ENCODE data around the gene SLC2A10.
"Not testable (repeated sequence)": the region's sequence is repeated elsewhere in the genome, so short reads cannot be mapped to it uniquely, and the experiment has no call there.

SLC2A10 gene

DNA sequence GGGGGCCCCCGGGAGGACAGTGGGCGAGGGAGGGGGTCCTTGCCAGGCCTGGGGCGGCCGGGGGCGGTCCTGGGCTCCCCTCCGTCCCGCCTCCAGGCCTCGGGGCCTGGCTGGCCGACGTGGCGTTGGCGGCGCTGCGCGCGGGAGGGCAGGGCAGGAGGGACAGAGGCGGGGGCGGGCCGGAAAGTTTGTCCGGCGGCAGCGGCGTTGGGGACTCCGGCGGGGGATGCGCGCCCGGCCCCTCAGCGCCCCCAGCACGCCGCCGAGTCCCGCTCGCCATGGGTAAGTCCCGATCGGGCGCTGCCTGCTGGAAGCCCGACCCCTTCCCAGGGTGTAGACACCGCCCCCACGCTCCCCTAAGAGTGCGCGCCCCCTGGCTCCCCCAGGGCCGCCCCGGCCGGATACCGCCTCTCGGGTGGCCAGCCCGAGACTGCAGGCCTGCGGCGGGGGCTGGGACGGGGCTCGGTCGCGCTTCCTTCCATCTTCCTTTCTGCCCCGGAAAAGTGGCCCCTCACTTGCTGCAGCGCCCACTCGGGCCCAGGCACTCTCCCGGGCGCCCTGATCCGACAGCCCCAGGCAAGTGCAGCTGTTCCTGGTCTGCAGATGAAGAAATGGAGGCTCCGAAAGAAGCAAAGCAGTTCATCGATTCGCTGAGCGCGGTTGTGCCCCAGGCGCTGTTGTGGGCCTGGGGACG lies at the start of gene SLC2A10:
Gene SLC2A10, plus strand, starts transcription at position 191 of the 694 bp plus-strand sequence. Its CDS starts 88 bp downstream, at position 279.
- H3K4me3 ChIP-seq (ENCODE audit: low read depth, low read length), result peak within 1 kb of the TSS; percentile 52

DNA sequence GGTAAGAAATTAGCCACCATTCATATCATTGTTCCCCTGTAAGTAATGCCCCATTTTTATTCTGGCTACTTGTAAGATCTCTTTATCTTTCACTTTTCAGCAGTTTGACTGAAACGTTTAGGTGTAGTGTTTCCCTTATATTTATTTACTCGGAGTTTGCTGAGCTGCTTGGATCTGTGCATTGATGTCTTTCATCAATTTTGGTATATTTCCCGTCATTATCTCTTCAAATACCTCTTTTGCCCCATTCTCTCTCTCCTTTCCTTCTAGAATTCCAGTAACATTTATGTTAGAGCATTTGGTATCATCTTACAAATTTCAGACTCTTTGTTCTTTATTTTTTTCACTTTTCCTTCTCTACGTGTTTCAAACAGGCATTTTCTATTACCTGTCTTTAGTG lies 49.0 kb upstream of the SLC2A10 start:
- no peak overlapping the region for H3K4me3 ChIP-seq (ENCODE audit: low read depth, low read length)

DNA sequence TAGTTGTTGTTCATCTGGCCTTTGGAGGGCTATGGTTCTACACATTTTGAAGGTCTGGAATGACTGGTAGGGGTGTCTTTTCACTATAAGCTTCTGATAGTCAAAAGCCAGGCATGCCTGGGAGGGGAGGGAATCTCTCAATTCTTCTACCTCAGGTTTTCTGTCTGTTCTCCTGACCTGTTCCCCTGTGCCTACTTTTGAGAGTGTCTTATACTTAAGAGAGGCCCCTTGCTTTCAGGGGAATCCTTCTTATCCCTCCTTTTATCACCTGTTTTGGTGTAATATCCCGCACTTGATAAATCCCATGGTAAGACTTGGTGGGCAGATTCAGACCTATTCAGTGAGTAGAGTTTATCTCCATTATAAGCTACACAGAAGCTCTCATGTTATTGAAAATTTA lies 47.8 kb upstream of the SLC2A10 start:
- H3K4me3 ChIP-seq (ENCODE audit: low read depth, low read length), result no peak overlapping the region

GRCh38 chr20:46663531-46663930 lies 45.9 kb upstream of the SLC2A10 start:
- H3K4me3 ChIP-seq (ENCODE audit: low read depth, low read length), result no peak overlapping the region

- H3K4me3 ChIP-seq (ENCODE audit: low read depth, low read length), result no peak overlapping the region
Observed at GRCh38 chr20:46665602-46666001, 43.8 kb upstream of the SLC2A10 start.

DNA sequence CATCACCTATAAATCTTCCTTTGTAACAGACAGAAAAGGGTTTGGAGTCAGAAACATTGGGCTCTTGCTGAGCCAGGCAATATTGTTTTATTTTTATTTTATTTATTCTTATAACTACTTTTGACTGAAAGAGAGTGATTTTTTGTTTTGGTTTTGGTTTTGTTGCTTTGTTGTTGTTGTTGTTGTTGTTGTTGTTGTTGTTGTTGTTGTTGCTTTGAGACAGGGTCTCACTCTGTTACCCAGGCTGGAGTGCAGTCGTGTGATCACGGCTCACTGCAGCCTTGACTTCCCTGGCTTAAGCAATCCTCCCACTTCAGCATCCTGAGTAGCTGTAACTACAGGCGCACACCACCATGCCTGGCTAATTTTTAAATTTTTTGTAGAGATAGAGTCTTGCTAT lies 43.1 kb upstream of the SLC2A10 start:
- no peak overlapping the region for H3K4me3 ChIP-seq (ENCODE audit: low read depth, low read length)

GRCh38 chr20:46666818-46667515 lies 42.5 kb upstream of the SLC2A10 start:
- H3K4me3 ChIP-seq (ENCODE audit: low read depth, low read length), result no peak overlapping the region

- H3K4me3 ChIP-seq (ENCODE audit: low read depth, low read length), result no peak overlapping the region
Observed at GRCh38 chr20:46670228-46670584, 39.2 kb upstream of the SLC2A10 start.

- H3K4me3 ChIP-seq (ENCODE audit: low read depth, low read length), result no peak overlapping the region
Observed at GRCh38 chr20:46670585-46671584, 38.6 kb upstream of the SLC2A10 start.

GRCh38 chr20:46671866-46672542 lies 37.4 kb upstream of the SLC2A10 start:
- no peak overlapping the region for H3K4me3 ChIP-seq (ENCODE audit: low read depth, low read length)

DNA sequence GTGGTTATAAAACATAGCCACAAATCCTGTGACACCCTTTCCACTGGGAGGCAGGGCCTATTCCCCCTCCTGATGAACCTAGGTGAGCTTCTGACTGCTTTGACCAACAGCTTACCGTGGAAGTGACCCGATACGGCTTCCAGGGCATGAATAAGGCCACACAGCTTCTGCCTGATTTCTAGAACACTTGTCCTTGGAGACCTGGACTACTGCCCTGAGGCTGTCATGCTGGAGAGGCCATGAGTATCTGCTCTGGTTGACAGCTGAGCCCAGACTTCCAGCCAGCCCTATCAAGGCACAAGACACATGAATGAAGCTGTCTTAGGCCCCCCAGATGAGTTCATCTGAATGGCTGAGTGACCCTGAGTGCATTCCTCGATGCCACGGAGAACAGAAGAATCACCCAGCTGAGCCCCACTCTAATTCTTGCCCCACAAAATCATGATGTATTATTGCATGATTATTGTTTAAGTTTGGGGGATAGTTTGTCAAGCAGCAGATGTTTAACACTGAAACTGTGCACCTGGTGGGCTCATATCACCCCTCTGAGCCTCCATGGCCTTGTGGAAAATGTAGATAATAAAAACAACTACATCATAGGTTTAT lies 36.8 kb upstream of the SLC2A10 start:
- H3K4me3 ChIP-seq (ENCODE audit: low read depth, low read length), result no peak overlapping the region

- no peak overlapping the region for H3K4me3 ChIP-seq (ENCODE audit: low read depth, low read length)
Observed at GRCh38 chr20:46673394-46674252, 35.8 kb upstream of the SLC2A10 start.

DNA sequence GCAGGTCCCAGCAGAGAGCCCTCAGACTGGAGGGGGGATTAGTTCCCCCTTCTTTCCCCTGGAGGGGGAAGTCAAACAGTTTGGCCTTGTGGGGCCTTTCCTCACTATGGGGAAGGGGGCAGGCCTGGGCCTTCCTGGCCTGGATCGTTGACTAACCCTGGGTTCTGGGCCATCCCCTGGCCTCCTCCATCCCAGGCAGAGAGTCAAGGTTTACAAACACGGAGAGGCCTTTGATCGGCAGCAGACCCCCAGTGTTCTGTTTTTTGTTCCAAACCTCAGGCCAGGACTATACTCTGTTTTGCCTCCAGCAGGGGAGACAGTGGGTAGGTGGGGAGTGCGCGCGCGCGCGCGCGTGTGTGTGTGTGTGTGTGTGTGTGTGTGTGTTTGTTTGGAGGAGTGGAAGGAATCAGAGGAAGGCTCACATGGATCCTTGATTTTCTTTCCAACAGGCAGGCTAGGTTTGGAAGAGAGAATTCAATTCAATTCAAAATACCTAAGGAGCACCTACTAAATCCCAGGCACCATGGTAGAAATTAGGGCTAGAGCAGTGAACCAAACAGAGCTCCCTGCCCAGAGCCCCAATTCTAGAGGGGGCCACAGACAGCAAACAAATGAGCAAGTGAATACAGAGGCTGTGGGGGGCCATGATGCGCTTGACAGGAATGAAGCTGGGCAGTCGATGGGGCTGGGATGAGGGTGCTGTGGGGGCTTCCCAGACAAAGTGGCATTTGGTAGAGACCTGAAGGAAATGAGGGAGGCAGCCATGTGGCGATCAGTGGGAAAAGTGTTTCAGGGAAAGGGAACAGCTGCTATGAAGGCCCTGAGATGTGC lies 35.0 kb upstream of the SLC2A10 start:
- no peak overlapping the region for H3K4me3 ChIP-seq (ENCODE audit: low read depth, low read length)

DNA sequence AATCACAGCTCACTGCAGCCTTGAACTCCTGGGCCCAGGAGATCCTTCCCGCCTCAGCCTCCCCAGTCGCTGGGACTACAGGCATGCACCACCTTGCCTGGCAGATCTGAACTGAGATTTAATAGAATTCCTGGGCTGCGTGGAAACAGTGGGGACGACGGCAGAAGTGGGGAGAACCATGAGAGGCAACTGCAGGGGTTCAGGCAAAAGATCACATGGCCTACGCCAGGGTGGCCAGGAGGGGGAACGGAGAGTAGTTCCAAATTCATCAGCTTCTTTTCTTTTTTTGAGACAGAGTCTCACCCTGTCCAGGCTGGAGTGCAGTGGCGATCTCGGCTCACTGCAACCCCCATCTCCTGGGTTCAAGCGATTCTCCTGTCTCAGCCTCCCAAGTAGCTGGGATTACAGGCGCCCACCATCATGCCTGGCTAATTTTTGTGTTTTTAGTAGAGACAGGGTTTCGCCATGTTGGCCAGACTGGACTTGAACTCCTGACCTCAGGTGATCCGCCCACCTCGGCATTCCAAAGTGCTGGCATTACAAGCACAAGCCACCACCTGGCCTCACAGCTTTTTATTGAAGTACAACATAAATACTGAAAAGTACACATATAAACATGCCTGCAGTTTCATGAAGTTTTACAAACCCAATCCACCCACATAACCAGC lies 32.7 kb upstream of the SLC2A10 start:
- not testable (repeated sequence) for H3K4me3 ChIP-seq (ENCODE audit: low read depth, low read length)

- no peak overlapping the region for H3K4me3 ChIP-seq (ENCODE audit: low read depth, low read length)
Observed at GRCh38 chr20:46677608-46678007, 31.8 kb upstream of the SLC2A10 start.

- H3K4me3 ChIP-seq (ENCODE audit: low read depth, low read length), result no peak overlapping the region
Observed at GRCh38 chr20:46678516-46678915, 30.9 kb upstream of the SLC2A10 start.

DNA sequence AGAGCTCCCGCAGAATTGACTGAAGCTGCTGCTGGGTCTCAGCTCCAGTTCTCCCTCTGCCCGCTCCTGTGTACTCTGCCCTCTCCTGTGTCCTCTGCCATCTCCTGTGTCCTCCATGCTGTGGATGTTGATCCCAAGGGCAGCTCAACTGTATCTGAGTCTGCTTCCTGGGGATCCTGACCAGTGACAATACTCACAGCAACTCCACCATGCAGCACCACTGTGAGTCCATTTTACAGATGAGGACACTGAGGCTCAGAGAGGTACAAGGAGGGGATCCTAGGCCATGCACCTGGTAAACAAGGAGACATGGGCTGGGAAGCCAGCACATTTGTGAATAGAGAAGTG lies 28.8 kb upstream of the SLC2A10 start:
- H3K4me3 ChIP-seq (ENCODE audit: low read depth, low read length), result no peak overlapping the region

Data from iPS-11a (cell line).